SU-DHL-6 (cell line): Measurements from ENCODE around the gene DRC7.

ENCODE experiments used
- CTCF ChIP-seq: fragments of 200-600 bp; sonication (generic); IDR thresholded peaks from one replicate; pipeline ENCODE4 v1.5.1; 2017; ENCODE audit warnings: antibody characterized with exemption, mild to moderate bottlenecking, low read length, moderate library complexity; ENCODE audit not compliant: insufficient read depth, poor library complexity, severe bottlenecking
- EZH2phosphoT487 ChIP-seq: fragments of 200-600 bp; sonication (generic), shearing (Covaris generic); conservative IDR thresholded peaks from 2 replicates; pipeline ENCODE4 v1.6.1; 2018; ENCODE audit warnings: mild to moderate bottlenecking, antibody characterized with exemption, low read length, moderate library complexity, mixed read lengths

GRCh38 chr16:57704011-57704904 lies 9.7 kb downstream of the DRC7 start:
- TF ChIP-seq CTCF: no peak
- no peak for TF ChIP-seq EZH2phosphoT487
